GM13976 (cell line): ENCODE data around the gene NPAS3.

Experiments
- DNase-seq: peaks from one replicate; pipeline ENCODE4 v3.0.0; 2012; ENCODE audit warnings: low spot score
- CTCF ChIP-seq: IDR thresholded peaks from 2 replicates; pipeline ENCODE4 v1.5.1; 2012; ENCODE audit warnings: borderline replicate concordance, mild to moderate bottlenecking; ENCODE audit not compliant: insufficient read depth; ENCODE audit errors: extremely low read depth, missing control alignments, control extremely low read depth
- in situ Hi-C: fragments of 300-500 bp; cut with MboI; formaldehyde crosslinking; loops from one replicate; pipeline ENCODE4 v1.12.0; 2022; ENCODE audit warnings: low sequenced_read_pairs, mixed read lengths, inconsistent platforms; ENCODE audit not compliant: unreplicated experiment

NPAS3 gene

GRCh38 chr14:33504246-33505099 lies 565.8 kb downstream of the NPAS3 start:
- no peak for DNase-seq
- in situ Hi-C loops, result no loop called here
- TF ChIP-seq CTCF, result no peak

- in situ Hi-C loops, result no loop called here
Measured at GRCh38 chr14:33505266-33505962, 566.7 kb downstream of the NPAS3 start.

GRCh38 chr14:33505963-33506329 lies 567.3 kb downstream of the NPAS3 start:
- no peak for DNase-seq
- in situ Hi-C loops, result no loop called here
- no peak for TF ChIP-seq CTCF

More at GRCh38 chr14:33505266-33505962, 566.7 kb downstream of the NPAS3 start:
- TF ChIP-seq CTCF, result no peak
- no peak for DNase-seq

GRCh38 chr14:33508126-33509062 lies 569.7 kb downstream of the NPAS3 start:
- DNase-seq, result no peak
- TF ChIP-seq CTCF, result no peak
- in situ Hi-C loops, result no loop called here

GRCh38 chr14:33509454-33509853 lies 570.8 kb downstream of the NPAS3 start:
- in situ Hi-C loops, result no loop called here
- TF ChIP-seq CTCF, result no peak

GRCh38 chr14:33510063-33510481 lies 571.4 kb downstream of the NPAS3 start:
- TF ChIP-seq CTCF, result no peak
- no peak for DNase-seq
- in situ Hi-C loops, result no loop called here

More at GRCh38 chr14:33509454-33509853, 570.8 kb downstream of the NPAS3 start:
- no peak for DNase-seq
